ENCODE measurements around the gene GEMIN2. TPM values are rescaled to one million over a fixed set of nuclear protein-coding genes. Genes with fewer than 3 reads are reported as not detected.
"Not testable (repeated sequence)": the region's sequence is repeated elsewhere in the genome, so short reads cannot be mapped to it uniquely, and the experiment has no call there.

Gene GEMIN2
- total and polyA plus RNA-seq, 11 donors = 3.8 to 18.2 (median 7.4) TPM

DNA sequence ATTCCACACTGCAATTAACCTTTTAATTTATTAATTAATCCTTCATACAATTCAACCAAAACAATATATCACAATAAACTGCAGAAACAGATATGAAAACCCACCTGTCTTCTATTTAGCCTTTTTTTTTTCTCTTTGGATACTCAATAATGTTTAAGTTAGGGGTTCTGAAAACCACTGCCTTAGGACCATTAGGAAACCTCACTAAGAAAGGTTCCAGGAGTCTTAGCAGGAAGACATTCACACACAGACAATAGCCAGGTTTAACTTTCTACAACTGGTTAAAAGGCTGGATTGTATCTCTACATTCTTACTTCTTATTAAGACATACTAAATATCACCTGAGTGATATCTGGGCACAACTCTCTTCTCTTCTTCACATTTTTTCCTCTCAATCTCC is 14.4 kb upstream of the GEMIN2 start:
- no peak for TF ChIP-seq POLR2A (IDR thresholded peaks at IDR 0.05)
- TF ChIP-seq, protein P1, sequence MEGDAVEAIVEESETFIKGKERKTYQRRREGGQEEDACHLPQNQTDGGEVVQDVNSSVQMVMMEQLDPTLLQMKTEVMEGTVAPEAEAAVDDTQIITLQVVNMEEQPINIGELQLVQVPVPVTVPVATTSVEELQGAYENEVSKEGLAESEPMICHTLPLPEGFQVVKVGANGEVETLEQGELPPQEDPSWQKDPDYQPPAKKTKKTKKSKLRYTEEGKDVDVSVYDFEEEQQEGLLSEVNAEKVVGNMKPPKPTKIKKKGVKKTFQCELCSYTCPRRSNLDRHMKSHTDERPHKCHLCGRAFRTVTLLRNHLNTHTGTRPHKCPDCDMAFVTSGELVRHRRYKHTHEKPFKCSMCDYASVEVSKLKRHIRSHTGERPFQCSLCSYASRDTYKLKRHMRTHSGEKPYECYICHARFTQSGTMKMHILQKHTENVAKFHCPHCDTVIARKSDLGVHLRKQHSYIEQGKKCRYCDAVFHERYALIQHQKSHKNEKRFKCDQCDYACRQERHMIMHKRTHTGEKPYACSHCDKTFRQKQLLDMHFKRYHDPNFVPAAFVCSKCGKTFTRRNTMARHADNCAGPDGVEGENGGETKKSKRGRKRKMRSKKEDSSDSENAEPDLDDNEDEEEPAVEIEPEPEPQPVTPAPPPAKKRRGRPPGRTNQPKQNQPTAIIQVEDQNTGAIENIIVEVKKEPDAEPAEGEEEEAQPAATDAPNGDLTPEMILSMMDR (IDR thresholded peaks at IDR 0.05) = no peak
- Histone ChIP-seq H3K36me3 (peaks cover 0 to 17% (median 15%) of the 10 kb centered on the region in 9 donors), H3K27ac (no peak overlapping the region), H3K9me3 (no peaks in the 10 kb centered on the region), H3K27me3 (no peaks in the 10 kb centered on the region), H3K4me3 (no peak overlapping the region), H3K4me1 (peaks cover 2 to 71% (median 40%) of the 10 kb centered on the region in 12 donors)
- intact Hi-C loops (cut with DNase I) = loop anchor here in 8 of 10 donors (5.0 to 10.0 kb wide), 8 partner anchors 73 to 333 kb away; partner anchors contain the start of genes TRAPPC6B (in 4 of the 8), PNN (in 3 of the 8) and FBXO33 (in 1 of the 8)
- ATAC-seq (no peak), DNase-seq (no peak)

DNA sequence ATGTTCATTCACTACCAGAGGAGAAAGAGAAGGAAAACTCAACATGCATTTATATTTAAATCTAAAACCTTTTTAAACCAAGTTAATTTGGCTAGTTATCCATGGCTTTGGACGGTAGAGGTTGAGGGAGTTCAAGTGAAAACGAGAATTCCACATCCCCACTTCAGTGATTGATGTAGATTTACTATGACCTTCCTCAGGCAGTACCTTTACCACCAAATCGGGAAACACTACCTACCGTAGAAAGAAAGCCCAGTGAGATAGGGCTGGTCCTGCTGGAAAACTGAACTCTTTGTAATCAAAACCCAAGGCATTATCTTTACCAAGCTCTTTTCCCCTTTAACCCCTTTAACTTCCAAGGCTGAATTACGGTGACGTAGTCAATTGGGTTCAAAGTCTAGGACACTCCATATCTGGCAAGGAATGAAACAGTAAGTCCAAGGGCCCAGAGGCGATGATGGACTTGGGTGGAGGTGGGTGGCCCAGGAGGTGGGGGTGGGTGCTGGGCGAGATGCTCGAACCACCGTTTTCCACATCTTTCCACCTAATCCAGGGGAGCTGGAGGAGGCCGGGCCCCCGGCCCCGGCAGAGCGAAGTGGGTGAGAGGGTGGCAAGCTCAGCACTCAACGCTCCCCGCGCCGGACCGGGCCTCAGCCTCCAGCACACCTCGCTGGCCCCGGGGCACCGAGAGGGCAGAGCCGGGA is 11.7 kb upstream of the GEMIN2 start:
- Histone ChIP-seq H3K36me3 (no peaks in the 10 kb centered on the region), H3K27ac (peak overlapping the region; percentile 89 to 99 (median 97)), H3K4me1 (peaks cover 2 to 62% (median 38%) of the 10 kb centered on the region in 12 donors), H3K9me3 (no peaks in the 10 kb centered on the region), H3K4me3 (peak overlapping the region; percentile 69 to 99 (median 90)), H3K27me3 (no peaks in the 10 kb centered on the region)
- DNase-seq (peak in 2 of 5 donors; percentile 12 to 30), ATAC-seq (peak; percentile 12 to 65 (median 44))
- 1 to 2% (median 2%) methylated on average over 16 to 23 of the region's 23 CpGs for WGBS, 4 donors
- TF ChIP-seq, protein P1 (IDR thresholded peaks at IDR 0.05) = no peak
- TF ChIP-seq POLR2A (IDR thresholded peaks at IDR 0.05) = no peak
- intact Hi-C loops (cut with DNase I) = loop anchor here in 8 of 10 donors (2.0 to 10.0 kb wide), 9 partner anchors 70 to 330 kb away; partner anchors contain the start of genes TRAPPC6B (in 4 of the 8), PNN (in 3 of the 8) and FBXO33 (in 2 of the 8)

DNA sequence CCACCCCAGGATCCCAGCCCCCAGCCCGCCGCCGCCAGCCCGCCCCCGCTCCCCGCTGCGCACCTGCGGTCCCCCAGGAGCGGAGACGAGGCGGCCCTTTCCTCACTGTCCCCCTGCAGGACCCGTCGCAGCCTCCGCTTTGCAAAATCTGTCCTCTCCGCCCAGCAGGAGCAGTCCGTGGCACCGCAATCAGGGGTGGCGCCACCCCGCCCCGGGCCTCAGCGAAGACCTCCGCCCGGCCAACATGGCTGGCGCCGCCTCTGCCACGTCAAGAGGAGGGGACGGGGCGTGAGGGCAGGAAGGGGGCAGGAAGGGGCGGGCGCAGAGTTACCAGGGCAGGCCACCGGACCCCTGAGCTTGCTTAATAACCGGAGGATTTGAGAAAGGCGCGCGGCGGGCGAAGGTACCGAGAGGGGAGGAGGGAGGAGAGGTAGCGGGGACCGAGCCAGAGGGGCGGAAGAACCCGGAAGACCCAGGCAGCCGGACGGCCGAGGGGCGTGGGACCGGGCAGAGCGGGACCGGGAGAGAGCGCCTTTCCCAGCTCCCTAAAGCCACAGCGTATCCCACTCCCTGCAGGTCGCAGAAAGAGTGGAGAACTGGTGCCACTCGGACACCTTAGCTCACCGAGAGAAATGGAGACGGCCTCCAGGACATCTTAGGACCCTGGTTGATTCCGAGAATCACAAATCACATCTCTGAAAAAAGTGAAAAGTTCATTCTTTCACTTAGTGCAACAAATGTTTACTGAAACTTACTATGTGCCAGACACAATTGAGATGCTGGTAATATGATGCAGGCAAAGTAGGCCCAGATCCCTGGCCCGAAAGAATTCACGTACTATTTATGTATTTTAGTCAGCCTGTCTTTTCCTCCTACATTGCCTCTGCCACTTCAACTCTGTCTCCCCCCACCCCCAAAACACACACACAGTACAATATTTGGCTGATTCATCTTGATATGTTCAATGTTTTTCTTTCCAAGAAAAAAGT is 10.9 kb upstream of the GEMIN2 start, which contains the start of gene SEC23A:
Gene SEC23A (minus strand): TSS at position 267 of the 989 bp plus-strand sequence. CDS start 7,117 bp downstream, outside the sequence.
- Histone ChIP-seq H3K27me3 (no peaks in the 10 kb centered on the region), H3K27ac (peak within 1 kb of the TSS; percentile 89 to 99 (median 97)), H3K36me3 (no peaks in the 10 kb centered on the region), H3K9me3 (no peaks in the 10 kb centered on the region), H3K4me1 (peaks cover 2 to 54% (median 34%) of the 10 kb centered on the region in 12 donors), H3K4me3 (peak within 1 kb of the TSS; percentile 69 to 99 (median 90))
- WGBS, 4 donors = 0 to 1% (median 0%) methylated on average over 35 to 58 of the region's 58 CpGs
- ATAC-seq (peak; percentile 97 to 99 (median 99)), DNase-seq (peak; percentile 93 to 95 (median 94))
- intact Hi-C loops (cut with DNase I) = loop anchor here in 8 of 10 donors (1.0 to 10.0 kb wide), 11 partner anchors 10 to 330 kb away; partner anchors contain the start of genes TRAPPC6B (in 4 of the 8), PNN (in 3 of the 8), FBXO33 (in 2 of the 8) and GEMIN2 (in 1 of the 8)
- peak; percentile 64 to 92 for TF ChIP-seq POLR2A (IDR thresholded peaks at IDR 0.05)
- TF ChIP-seq, protein P1 (IDR thresholded peaks at IDR 0.05) = peak in 3 of 12 donors; percentile 4 to 18 (median 13)

DNA sequence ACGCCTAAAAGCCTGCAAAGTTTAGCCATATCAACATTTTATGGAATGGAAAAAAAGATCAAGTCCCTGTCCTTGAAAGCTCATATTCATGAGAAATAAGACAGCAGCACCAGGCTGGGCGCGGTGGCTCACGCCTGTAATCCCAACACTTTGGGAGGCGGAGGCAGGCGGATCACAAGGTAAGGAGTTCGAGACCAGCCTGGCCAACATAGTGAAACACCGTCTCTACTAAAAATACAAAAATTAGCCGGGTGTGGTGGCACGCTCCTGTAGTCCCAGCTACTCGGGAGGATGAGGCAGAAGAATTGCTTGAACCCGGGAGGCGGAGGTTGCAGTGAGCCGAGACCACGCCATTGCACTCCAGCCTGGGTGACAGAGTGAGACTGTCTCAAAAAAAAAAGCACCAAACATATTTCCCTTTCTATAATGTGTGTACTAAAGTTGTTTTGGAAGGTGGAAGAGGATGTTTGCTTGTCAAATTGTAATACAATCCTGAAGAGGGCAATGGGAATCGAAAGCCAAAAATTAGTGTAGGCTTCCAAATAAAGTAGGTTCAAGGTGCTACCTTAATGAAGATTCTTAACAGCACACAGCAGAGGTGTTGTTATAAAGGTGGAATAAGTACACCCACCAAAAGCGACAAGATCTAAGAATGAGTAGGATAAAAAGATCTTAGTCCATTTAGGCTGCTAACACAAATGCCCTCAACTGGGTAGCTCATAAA is 9.9 kb upstream of the GEMIN2 start:
- DNase-seq, H3K27me3 ChIP-seq, H3K9me3 ChIP-seq, H3K36me3 ChIP-seq, ATAC-seq: not testable (repeated sequence)
- intact Hi-C loops (cut with DNase I) = loop anchor here in 8 of 10 donors (5.0 to 10.0 kb wide), 8 partner anchors 68 to 328 kb away; partner anchors contain the start of genes TRAPPC6B (in 4 of the 8), PNN (in 3 of the 8) and FBXO33 (in 1 of the 8)
- Histone ChIP-seq H3K27ac (peak overlapping the region in 10 of 12 donors; percentile 91 to 99 (median 98)), H3K4me1 (peaks cover 2 to 44% (median 29%) of the 10 kb centered on the region in 12 donors), H3K4me3 (peak overlapping the region in 10 of 12 donors; percentile 69 to 99 (median 90))
- 86 to 94% (median 90%) methylated on average over 17 of the region's 17 CpGs for WGBS, 4 donors

Measured in heart left ventricle (tissue), 16 donors.